ENCODE results near the gene OR10H2. TPM values are rescaled to one million over a fixed set of nuclear protein-coding genes. Genes with fewer than 3 reads are reported as not detected.

OR10H2 gene, protein sequence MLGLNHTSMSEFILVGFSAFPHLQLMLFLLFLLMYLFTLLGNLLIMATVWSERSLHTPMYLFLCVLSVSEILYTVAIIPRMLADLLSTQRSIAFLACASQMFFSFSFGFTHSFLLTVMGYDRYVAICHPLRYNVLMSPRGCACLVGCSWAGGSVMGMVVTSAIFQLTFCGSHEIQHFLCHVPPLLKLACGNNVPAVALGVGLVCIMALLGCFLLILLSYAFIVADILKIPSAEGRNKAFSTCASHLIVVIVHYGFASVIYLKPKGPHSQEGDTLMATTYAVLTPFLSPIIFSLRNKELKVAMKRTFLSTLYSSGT
- total RNA-seq, result not detected in 2 replicates

DNA sequence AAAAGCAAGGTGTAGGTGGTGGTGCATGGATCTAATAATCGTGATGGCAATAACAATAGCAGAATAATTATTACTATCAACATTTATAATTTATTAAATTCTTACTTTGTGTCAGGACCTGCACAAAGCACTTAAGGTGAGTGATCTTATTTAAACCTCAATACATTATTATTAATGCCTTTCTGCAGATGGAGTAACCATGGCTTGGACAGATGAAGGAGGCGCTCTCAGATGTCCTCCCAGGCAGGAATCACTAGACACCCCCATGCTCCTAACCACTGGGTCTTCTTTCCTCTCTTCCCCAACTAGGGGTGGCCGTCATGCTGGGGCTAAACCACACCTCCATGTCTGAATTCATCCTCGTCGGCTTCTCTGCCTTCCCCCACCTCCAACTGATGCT is at the start of gene OR10H2:
TSS of gene OR10H2 (plus strand) at position 301 of the 400 bp plus-strand sequence. CDS start at position 321, 20 bp downstream.

DNA sequence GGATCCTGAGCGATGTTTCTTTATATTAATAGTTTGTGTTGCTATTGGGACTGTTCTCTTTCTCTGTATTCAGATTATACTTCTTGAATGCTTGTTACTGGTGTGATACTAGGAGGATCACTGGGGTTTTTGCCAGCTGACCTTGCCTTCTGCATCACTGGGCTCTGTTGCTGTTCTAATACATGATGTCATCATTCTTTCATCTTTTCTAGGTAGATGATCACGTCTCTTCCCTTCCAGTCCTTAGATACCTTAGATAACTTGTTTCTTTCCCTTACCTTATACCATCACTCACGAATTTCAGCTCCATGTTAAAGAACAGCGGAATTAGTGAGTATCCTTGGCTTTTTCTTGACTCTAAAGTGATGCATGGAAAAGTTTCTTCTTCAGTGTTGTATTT is 9.9 kb downstream of the OR10H2 start, which contains the start of gene OR10H3:
TSS of gene OR10H3 (plus strand) at position 264 of the 400 bp plus-strand sequence. CDS start 3,408 bp downstream, outside the sequence.

Other genes with a start within 250 kb of the OR10H2 start
- gene PGLYRP2, start 248.5 kb upstream of the OR10H2 start, total RNA-seq, result not detected in 2 replicates
- gene CYP4F22, start 219.5 kb upstream of the OR10H2 start, total RNA-seq, result not detected in 2 replicates
- not detected in 2 replicates for gene CYP4F8, start 112.8 kb upstream of the OR10H2 start, total RNA-seq
- not detected in 2 replicates for gene CYP4F3, start 87.1 kb upstream of the OR10H2 start, total RNA-seq
- gene CYP4F12, start 54.9 kb upstream of the OR10H2 start, total RNA-seq, result not detected in 2 replicates
- gene OR10H3, start 10.0 kb downstream of the OR10H2 start, total RNA-seq, result not detected in 2 replicates
- gene OR10H5, start 59.6 kb downstream of the OR10H2 start, total RNA-seq, result not detected in 2 replicates
- gene OR10H1, start 87.6 kb downstream of the OR10H2 start, total RNA-seq, result not detected in 2 replicates
- gene CYP4F2, start 170.1 kb downstream of the OR10H2 start, total RNA-seq, result not detected in 2 replicates
- gene CYP4F11, start 206.5 kb downstream of the OR10H2 start, total RNA-seq, result not detected in 2 replicates
- not detected in 2 replicates for gene OR10H4, start 221.0 kb downstream of the OR10H2 start, total RNA-seq

Measured in cardiac atrium fibroblast (primary cell).